PC-3 (cell line): ENCODE results near the gene MLLT3.

ENCODE experiments used
- CTCF ChIP-seq: fragments of 300-600 bp; sonication (generic); conservative IDR thresholded peaks from 2 replicates; pipeline ENCODE4 v1.5.1; 2017; ENCODE audit warnings: antibody characterized with exemption, low read depth, mild to moderate bottlenecking, low read length
- EZH2phosphoT487 ChIP-seq: fragments of 300-600 bp; sonication (generic); IDR thresholded peaks from 2 replicates; pipeline ENCODE4 v1.6.1; 2018; ENCODE audit warnings: mild to moderate bottlenecking, antibody characterized with exemption, low read length, borderline replicate concordance

GRCh38 chr9:20494035-20494434, 128.3 kb downstream of the MLLT3 start:
- TF ChIP-seq EZH2phosphoT487, result no peak
- TF ChIP-seq CTCF, result no peak
